GM18520 (cell line): ENCODE data around the gene PROP1.
"Not testable (repeated sequence)": the region's sequence is repeated elsewhere in the genome, so short reads cannot be mapped to it uniquely, and the experiment has no call there.

Source experiments
- ATAC-seq: cut with Tn5 transposase; IDR thresholded peaks from one replicate; pipeline ENCODE4 v1.9.1; 2021; ENCODE audit not compliant: unreplicated experiment

PROP1 gene

GRCh38 chr5:177982956-177983355, 13.1 kb downstream of the PROP1 start:
- no peak for ATAC-seq

DNA sequence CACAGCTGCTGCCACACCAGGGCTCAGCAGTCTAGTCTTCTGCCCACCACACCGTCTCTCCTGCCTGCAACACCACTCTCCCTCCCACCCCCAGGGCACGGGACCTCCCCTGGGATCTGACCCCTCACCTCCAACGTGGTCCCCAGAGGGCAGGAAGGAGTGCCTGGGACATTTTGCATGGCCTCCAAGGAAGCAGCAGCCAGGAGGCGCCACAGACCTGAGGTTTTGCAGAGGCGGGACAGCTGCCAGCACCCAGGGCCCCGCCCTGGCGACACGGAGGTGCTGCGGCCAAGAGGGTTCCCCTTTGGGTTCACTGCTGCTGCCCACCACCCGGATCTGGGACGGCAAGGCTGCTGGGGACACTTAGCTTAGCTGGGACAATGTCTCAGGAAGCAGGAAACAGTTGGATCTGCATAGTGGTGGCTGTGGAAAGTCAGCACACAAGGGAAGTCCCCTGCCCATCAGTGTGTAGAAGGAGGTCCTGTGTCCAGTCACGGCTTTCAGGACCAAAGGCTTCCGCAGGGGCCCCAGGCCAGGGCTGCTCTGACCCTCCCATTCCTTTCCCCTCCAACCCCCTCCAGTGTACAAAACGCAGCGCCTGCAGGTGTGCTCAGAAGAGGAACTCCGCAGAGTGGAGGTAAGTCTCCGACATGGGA, 13.8 kb downstream of the PROP1 start:
- no peak for ATAC-seq

GRCh38 chr5:177981296-177982071, 14.6 kb downstream of the PROP1 start:
- ATAC-seq = no peak

DNA sequence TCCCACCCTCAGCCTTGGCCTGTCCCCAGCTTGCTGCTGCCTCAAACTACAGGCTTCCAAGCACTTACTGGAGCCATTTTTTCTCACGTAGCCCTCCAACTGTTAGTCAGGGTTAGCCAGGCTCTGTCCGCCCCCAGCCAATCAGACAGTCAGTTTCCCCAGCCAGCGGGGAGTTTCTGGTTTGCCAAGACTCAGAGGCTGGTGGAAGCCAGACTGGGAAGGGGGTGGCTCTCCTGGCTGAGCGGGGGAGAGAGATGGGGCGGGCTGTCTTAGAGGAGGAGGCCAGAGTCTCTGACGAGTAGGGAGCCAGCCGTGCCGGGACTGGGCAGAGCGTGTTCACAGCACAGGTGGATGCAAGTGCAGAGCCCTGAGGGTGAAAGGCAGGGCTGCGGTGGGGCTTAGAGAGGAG, 15.3 kb downstream of the PROP1 start:
- ATAC-seq = no peak

DNA sequence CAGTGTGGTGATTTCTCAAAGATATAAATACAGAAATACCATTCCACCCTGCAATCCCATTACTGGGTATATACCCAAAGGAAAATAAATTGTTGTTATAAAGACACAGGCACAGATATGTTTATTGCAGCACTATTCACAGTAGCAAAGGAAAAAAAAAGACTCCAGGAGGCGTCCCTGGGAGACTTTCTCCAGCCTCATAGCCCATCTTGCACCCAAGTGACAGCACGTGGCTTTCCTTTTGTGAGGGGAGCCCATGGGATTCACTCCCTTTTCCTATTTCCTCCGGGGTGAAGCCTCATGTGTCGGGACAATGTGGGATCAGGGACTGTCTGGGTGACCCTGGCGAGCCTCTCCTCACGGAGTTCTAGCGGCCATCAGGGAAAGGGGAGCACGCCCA, 18.4 kb downstream of the PROP1 start:
- not testable (repeated sequence) for ATAC-seq

GRCh38 chr5:177973066-177973635, 22.9 kb downstream of the PROP1 start:
- ATAC-seq = no peak

GRCh38 chr5:177972613-177973012, 23.4 kb downstream of the PROP1 start:
- ATAC-seq = no peak

DNA sequence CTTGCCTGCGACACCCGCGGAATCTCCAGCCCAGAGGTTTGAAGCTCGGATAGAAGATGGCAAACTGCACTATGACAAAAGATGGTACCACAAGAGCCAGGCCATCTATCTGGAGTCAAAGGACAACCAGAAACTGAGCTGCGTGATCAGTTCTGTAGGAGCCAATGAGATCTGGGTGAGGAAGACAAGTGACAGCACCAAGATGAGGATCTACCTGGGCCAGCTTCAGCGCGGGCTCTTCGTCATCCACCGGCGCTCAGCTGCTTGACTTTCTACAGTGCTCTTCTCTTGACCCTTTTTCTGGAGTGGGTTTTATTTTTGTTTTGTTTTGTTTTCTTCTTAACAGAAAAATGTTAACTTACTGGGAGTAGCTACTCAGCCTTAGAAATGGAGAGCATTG, 24.0 kb downstream of the PROP1 start:
- not testable (repeated sequence) for ATAC-seq

- ATAC-seq = no peak
Measured at GRCh38 chr5:177968661-177969211, 27.3 kb downstream of the PROP1 start.

DNA sequence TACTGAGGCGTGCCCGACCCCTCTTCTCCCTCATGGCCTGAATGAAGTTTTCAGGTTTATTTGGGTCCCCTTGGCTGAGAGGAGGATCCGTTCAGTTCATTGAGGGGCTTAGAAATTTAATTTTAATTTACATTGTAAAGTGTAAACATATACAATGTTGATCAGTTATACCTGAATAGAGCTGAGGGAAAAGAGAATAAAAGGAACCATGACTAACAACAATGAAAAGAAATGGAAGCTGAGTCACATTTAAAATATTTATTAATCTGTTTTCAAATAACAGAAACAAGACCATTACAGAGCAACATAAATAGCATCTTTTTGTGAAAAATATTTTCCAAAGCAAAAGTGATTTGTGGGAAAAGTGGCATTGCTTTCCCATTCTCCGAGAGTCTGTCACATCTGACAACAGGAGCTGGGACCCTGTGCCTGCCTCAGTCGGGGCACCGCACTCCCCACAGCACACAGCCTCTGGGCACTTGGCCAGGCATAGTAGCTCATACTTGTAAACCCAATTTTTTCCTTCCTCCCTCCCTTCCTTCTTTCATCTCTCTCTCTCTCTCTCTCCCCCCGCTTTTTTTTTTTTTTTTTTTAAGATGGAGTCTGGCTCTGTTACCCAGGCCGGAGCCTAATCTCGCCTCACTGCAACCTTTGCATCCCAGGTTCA, 28.7 kb downstream of the PROP1 start:
- ATAC-seq = no peak

DNA sequence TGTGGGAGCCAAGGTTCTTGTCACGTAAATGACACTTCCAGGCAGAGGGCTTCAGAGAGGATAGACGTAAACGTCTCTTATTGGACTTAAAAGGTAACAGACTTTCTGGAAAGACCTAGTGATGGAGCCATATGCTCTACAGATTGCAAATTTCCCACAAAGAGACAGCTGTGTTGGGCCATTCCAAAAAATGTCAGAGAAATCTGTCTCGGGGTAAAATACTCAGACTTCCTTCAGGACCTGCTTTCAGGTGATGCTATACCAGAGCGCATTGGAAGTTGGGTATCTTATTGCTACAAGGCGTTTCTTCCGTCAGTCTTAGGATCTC, 29.2 kb downstream of the PROP1 start:
- ATAC-seq = no peak

DNA sequence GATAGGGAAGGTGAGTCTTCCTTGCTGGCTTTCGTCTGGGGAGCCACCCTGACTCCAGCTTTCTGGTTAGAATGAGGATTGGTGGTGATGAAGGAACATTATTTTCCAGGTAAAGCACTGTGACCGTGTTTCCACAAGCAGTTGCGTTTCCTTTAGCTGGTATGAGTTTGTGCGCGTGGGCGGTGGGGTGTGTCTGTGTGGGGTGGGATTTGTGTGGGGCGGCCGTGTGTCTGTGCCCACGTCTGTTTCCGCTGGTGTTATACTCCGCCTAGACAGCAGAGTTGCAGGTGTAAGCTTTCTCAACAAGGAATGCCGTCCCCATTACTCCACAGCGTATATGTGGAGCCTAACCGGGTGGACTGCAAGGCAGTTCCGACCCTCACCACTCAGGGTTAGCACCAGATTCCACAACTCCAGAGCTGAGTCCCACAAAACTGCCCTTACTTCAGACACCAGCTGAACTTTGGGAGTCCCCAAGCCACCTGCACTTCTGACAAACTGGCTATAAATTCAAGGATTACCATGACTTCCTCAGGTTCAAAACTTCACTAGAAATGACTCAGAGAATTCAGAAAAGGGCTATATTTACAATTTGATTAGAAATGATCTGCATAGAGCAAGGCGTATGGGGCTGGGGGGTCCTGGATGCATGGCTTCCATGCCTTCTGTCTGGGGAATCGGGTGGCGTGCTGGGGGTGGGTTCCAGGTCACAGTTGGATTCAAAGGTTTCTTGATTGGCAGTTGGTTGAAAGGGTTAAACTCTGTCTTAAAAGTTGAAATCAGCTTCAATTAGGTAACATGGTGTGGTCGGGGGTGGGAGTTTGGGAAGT, 29.8 kb downstream of the PROP1 start:
- no peak for ATAC-seq

DNA sequence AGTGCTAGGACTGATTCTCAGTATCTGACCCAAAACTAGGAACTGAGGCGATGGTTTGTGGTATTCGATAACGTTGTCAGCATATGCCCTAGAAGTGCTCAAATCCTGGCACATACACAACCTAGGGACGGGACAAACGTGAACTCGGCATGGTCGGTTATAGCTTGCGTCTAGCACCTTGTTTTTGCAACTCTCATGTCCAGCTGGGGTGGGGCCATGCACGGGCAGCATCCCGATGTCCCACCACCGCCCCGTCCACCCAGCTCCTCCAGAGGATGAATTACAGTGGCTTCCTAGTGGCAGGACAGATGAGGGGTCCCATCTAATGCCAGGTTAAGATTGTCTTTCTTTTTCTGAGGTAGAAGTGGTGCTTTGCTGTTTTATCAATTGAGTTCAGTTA, 31.6 kb downstream of the PROP1 start:
- ATAC-seq = no peak

GRCh38 chr5:177963966-177964365, 32.1 kb downstream of the PROP1 start:
- ATAC-seq = no peak

GRCh38 chr5:177959315-177959714, 36.7 kb downstream of the PROP1 start:
- no peak for ATAC-seq

GRCh38 chr5:177958696-177959095, 37.3 kb downstream of the PROP1 start:
- no peak for ATAC-seq

- no peak for ATAC-seq
Measured at GRCh38 chr5:177957241-177957640, 38.8 kb downstream of the PROP1 start.

DNA sequence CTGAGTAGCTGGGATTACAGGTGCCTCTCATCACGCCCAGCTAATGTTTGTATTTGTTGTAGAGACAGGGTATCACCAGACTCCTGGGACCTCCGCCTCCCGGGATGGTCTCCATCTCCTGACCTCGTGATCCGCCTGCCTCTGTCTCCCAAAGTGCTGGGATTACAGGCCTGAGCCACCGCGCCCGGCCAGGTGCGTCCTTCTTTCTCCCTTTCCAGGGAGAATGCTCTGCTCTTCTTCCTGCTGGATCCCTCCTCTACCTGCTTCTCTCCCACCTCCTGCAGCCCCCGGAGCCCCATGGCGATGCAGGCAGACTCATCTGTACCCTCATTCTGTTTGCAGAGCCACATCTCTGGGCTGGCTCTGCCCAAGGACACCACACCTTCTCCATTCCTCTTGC, 42.9 kb downstream of the PROP1 start:
- not testable (repeated sequence) for ATAC-seq

DNA sequence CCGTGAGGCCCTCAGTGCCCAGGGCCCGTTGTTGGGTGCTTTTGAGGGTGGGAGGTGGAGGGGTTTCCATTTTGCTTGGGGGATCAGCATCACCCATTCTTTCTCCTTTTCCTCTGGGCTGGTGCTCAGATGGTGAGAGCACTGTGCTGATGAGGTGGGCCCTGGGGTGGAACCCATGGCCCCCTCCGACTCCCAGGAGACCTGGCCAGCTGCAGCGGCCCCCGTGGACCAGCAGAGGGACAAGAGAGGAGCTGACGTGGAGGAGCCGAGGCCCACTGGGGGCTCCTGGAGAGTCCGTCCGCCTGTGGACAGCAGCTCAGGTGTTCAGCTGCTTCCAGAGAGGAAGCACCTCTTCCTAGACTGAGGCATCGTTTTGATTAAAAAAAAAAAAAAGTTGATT, 46.4 kb downstream of the PROP1 start:
- ATAC-seq = not testable (repeated sequence)

- peak; percentile 74 for ATAC-seq
Measured at GRCh38 chr5:177949065-177949464, 47.0 kb downstream of the PROP1 start.

- ATAC-seq = not testable (repeated sequence)
Measured at GRCh38 chr5:177947912-177948311, 48.1 kb downstream of the PROP1 start.
